ENCODE measurements around the gene CD70.

DNA sequence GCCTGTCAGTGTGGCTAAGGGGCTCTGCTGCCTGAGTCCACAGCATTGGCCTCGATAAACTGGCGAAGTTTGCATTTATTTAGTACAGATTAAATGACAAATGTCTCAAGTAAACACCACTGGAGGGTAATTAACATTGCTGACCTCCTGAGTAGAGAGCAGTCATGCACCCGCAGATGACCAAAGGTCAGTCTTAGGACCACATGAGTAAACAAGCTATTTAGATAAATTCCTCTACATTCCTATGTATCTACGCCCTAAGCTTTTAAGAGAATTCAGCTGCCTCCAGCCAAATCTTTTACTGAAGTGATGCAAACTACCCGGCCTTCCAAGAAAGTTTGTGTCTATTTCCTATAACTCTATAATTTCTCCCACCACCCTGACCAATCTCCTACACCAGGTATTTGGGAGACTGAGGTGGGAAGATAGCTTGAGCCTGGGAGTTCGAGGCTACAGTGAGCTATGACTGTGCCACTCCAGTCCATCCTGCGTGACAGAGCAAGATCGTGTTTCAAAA is 22.9 kb downstream of the CD70 start:
- TF ChIP-seq, protein P1, sequence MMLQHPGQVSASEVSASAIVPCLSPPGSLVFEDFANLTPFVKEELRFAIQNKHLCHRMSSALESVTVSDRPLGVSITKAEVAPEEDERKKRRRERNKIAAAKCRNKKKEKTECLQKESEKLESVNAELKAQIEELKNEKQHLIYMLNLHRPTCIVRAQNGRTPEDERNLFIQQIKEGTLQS (IDR thresholded peaks at IDR 0.05) = no peak
- TF ChIP-seq, protein P2, sequence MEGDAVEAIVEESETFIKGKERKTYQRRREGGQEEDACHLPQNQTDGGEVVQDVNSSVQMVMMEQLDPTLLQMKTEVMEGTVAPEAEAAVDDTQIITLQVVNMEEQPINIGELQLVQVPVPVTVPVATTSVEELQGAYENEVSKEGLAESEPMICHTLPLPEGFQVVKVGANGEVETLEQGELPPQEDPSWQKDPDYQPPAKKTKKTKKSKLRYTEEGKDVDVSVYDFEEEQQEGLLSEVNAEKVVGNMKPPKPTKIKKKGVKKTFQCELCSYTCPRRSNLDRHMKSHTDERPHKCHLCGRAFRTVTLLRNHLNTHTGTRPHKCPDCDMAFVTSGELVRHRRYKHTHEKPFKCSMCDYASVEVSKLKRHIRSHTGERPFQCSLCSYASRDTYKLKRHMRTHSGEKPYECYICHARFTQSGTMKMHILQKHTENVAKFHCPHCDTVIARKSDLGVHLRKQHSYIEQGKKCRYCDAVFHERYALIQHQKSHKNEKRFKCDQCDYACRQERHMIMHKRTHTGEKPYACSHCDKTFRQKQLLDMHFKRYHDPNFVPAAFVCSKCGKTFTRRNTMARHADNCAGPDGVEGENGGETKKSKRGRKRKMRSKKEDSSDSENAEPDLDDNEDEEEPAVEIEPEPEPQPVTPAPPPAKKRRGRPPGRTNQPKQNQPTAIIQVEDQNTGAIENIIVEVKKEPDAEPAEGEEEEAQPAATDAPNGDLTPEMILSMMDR (IDR thresholded peaks at IDR 0.05; ENCODE audit: low read depth, low read length, missing input control) = no peak
- TF ChIP-seq SP1 (IDR thresholded peaks at IDR 0.05) = no peak
- no peak for TF ChIP-seq RAD21 (IDR thresholded peaks at IDR 0.05)
- TF ChIP-seq HNF4G (IDR thresholded peaks at IDR 0.05) = no peak
- TF ChIP-seq, protein P3, sequence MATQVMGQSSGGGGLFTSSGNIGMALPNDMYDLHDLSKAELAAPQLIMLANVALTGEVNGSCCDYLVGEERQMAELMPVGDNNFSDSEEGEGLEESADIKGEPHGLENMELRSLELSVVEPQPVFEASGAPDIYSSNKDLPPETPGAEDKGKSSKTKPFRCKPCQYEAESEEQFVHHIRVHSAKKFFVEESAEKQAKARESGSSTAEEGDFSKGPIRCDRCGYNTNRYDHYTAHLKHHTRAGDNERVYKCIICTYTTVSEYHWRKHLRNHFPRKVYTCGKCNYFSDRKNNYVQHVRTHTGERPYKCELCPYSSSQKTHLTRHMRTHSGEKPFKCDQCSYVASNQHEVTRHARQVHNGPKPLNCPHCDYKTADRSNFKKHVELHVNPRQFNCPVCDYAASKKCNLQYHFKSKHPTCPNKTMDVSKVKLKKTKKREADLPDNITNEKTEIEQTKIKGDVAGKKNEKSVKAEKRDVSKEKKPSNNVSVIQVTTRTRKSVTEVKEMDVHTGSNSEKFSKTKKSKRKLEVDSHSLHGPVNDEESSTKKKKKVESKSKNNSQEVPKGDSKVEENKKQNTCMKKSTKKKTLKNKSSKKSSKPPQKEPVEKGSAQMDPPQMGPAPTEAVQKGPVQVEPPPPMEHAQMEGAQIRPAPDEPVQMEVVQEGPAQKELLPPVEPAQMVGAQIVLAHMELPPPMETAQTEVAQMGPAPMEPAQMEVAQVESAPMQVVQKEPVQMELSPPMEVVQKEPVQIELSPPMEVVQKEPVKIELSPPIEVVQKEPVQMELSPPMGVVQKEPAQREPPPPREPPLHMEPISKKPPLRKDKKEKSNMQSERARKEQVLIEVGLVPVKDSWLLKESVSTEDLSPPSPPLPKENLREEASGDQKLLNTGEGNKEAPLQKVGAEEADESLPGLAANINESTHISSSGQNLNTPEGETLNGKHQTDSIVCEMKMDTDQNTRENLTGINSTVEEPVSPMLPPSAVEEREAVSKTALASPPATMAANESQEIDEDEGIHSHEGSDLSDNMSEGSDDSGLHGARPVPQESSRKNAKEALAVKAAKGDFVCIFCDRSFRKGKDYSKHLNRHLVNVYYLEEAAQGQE (IDR thresholded peaks at IDR 0.05) = no peak
- no peak for TF ChIP-seq EGR1 (IDR thresholded peaks at IDR 0.05; ENCODE audit: low read depth in 2 of 2)

Measured in liver (tissue), 3 donors.